ENCODE measurements around the gene AKAP7. TPM values are rescaled to one million over a fixed set of nuclear protein-coding genes. Genes with fewer than 3 reads are reported as not detected.
"Not testable (repeated sequence)": the region's sequence is repeated elsewhere in the genome, so short reads cannot be mapped to it uniquely, and the experiment has no call there.

The AKAP7 gene
- polyA plus RNA-seq, 1 donor: 53.1 TPM

DNA sequence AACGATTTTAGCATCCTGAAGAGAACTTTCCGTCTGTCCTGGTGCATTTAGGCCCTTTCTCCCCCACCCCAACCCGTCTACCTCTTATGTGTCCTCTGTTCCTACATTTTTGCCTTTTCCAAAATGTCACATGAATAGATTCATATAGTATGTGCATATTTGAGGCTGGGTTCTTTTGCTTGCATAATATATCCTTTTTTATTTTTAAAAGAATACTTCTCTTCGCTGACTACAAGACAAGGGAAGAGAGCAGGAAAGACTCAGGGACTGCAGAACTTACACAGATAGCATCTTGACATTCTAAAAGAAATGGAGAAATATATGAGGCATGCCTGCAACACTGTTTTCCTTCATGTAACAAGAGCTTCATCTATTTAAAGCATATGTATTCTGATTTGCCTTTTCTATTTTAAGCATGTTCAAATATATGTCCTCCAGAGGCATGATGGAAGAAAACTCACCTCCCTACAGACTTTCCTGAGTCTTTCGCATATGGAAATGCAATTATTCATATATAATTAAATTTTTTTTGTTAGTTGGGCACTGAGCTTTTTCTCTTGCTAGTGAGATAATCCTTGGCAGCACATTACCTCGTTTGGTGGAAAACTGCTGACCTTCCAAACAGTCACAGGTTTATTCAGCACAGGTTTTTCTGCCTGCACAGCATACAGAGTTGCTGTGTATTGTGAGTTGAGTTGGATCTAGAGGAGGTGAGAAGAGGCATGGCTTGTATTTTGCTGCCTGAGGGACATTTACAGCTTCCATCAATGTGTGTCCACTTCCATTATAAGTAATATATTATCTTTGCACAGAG, 170.0 kb downstream of the AKAP7 start:
- Histone ChIP-seq H3K4me1 (ENCODE audit: control insufficient read depth, insufficient read depth, low read length) (no peaks in the 10 kb centered on the region), H3K36me3 (ENCODE audit: control insufficient read depth, insufficient read depth, low read length) (no peaks in the 10 kb centered on the region), H3K4me3 (ENCODE audit: low read length) (no peak overlapping the region), H3K27ac (ENCODE audit: low read length) (no peak overlapping the region), H3K27me3 (ENCODE audit: control insufficient read depth, insufficient read depth, low read length) (no peaks in the 10 kb centered on the region), H3K9me3 (ENCODE audit: control insufficient read depth, low read depth, low read length) (peaks cover 3% of the 10 kb centered on the region)
- DNase-seq: no peak
- 100% methylated on average over 5 of the region's 6 CpGs for WGBS (ENCODE audit: insufficient coverage, low lambda C conversion rate)

DNA sequence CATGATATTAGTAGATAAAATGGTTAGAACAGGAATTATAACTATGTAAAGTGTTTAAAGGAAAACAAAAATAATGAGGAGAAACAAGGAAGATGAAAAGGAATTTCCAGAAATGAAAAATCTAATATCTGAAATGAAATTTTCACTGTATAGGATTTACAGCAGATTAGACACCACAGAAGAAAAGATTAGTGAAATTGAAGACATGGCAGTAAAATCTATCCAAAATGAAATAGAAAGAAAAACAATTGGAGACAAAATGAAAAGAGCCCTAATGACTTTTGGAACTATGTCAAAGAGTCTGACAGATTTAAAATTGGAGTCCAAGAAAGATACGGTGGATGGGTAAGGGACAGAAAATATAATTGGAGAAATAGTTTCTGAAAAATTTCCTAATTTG, 174.2 kb downstream of the AKAP7 start:
- Histone ChIP-seq H3K27me3 (ENCODE audit: control insufficient read depth, insufficient read depth, low read length) (no peaks in the 10 kb centered on the region), H3K36me3 (ENCODE audit: control insufficient read depth, insufficient read depth, low read length) (no peaks in the 10 kb centered on the region), H3K4me3 (ENCODE audit: low read length) (no peak overlapping the region), H3K9me3 (ENCODE audit: control insufficient read depth, low read depth, low read length) (peaks cover 5% of the 10 kb centered on the region), H3K4me1 (ENCODE audit: control insufficient read depth, insufficient read depth, low read length) (no peaks in the 10 kb centered on the region), H3K27ac (ENCODE audit: low read length) (no peak overlapping the region)
- 100% methylated on average over 1 of the region's 1 CpG for WGBS (ENCODE audit: insufficient coverage, low lambda C conversion rate)
- no peak for DNase-seq

DNA sequence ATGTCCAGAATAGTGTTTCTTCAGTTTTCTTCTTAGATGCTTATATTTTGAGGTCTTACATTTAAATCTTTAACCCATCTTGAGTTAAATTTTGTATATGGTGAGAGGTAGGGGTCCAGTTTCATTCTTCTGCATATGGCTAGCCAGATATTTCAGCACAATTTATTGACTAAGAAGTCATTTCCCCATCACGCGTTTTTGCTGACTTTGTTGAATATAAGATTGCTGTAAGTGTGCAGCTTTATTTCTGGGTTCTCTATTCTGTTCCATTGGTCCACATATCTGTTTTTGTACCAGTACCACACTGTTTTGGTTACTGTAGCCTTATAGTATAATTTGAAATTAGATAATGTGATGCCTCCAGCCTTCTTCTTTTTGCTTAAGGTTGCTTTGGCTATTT, 179.6 kb downstream of the AKAP7 start:
- Histone ChIP-seq H3K36me3 (ENCODE audit: control insufficient read depth, insufficient read depth, low read length) (no peaks in the 10 kb centered on the region), H3K4me3 (ENCODE audit: low read length) (no peak overlapping the region), H3K27ac (ENCODE audit: low read length) (no peak overlapping the region), H3K27me3 (ENCODE audit: control insufficient read depth, insufficient read depth, low read length) (no peaks in the 10 kb centered on the region), H3K4me1 (ENCODE audit: control insufficient read depth, insufficient read depth, low read length) (no peaks in the 10 kb centered on the region), H3K9me3 (ENCODE audit: control insufficient read depth, low read depth, low read length) (peaks cover 2% of the 10 kb centered on the region)
- WGBS (ENCODE audit: insufficient coverage, low lambda C conversion rate): 100% methylated on average over 2 of the region's 2 CpGs
- no peak for DNase-seq

DNA sequence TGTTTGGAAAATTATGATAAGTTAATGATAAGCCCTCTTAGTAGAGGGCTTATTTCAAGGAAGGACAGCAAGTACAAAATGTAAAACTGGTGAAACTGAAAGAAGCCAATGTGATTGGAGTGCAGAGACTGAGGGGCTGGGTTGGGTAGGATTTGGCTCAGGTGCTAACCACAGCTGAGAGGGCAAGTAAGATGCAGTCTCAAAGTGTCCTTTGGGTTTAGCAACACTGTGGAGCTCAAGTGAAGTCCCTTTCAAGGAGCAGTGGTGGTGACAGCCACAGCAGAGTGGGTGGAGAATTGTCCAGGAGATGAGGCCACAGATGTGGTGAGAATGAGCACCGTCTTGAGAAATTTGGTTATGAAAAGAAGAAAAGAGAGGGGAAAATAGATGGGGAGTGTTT, 181.4 kb downstream of the AKAP7 start:
- no peak overlapping the region for H3K27ac ChIP-seq (ENCODE audit: low read length)
- 100% methylated on average over 1 of the region's 1 CpG for WGBS (ENCODE audit: insufficient coverage, low lambda C conversion rate)
- H3K4me3 ChIP-seq (ENCODE audit: low read length): no peak overlapping the region

DNA sequence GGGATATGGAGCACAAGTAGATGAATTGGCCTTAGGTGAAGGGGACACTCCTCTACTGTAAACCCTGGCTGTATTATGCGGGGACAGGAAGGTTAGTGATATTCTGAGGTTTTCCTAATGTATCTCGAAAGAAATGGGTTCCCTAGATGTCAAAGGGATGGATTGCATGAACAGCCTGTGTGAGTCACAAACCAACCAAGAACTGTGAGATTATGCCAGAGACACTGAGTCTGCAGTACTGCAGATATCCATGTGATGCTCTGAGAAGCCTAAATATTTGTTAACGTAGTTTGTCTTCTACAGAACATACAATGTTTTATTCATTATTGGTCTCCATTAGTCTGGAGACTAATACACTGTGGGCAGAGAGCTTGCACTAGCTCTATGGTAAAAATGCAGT, 182.2 kb downstream of the AKAP7 start:
- Histone ChIP-seq H3K27me3 (ENCODE audit: control insufficient read depth, insufficient read depth, low read length) (no peaks in the 10 kb centered on the region), H3K9me3 (ENCODE audit: control insufficient read depth, low read depth, low read length) (peaks cover 2% of the 10 kb centered on the region), H3K36me3 (ENCODE audit: control insufficient read depth, insufficient read depth, low read length) (no peaks in the 10 kb centered on the region), H3K27ac (ENCODE audit: low read length) (no peak overlapping the region), H3K4me1 (ENCODE audit: control insufficient read depth, insufficient read depth, low read length) (no peaks in the 10 kb centered on the region), H3K4me3 (ENCODE audit: low read length) (no peak overlapping the region)
- no CpG with 5 or more reads among the region's 3 CpGs for WGBS (ENCODE audit: insufficient coverage, low lambda C conversion rate)
- no peak for DNase-seq

More for the DNA sequence above, 181.4 kb downstream of the AKAP7 start:
- Histone ChIP-seq H3K9me3 (ENCODE audit: control insufficient read depth, low read depth, low read length) (peaks cover 2% of the 10 kb centered on the region), H3K36me3 (ENCODE audit: control insufficient read depth, insufficient read depth, low read length) (no peaks in the 10 kb centered on the region), H3K27me3 (ENCODE audit: control insufficient read depth, insufficient read depth, low read length) (no peaks in the 10 kb centered on the region), H3K4me1 (ENCODE audit: control insufficient read depth, insufficient read depth, low read length) (no peaks in the 10 kb centered on the region)
- DNase-seq: no peak

DNA sequence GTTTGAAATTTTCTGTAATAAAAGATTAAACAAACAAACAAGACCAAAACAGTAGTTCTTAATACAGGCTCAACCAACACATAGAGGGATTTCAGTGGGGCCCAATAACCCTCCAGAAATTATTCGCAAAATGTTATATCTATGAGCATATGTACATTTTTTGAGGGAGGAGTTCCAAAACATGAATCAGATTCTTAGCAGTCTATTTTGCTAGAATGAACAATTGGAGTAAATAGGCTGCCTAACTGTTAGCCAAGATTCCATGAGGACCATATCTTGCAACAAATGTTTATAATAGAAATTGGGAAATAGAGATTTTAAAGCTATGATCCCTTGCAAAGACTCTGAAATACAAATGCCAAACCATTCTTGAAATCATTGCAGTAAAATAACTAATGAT, 186.3 kb downstream of the AKAP7 start:
- Histone ChIP-seq H3K36me3 (ENCODE audit: control insufficient read depth, insufficient read depth, low read length) (no peaks in the 10 kb centered on the region), H3K4me1 (ENCODE audit: control insufficient read depth, insufficient read depth, low read length) (no peaks in the 10 kb centered on the region), H3K27ac (ENCODE audit: low read length) (no peak overlapping the region), H3K27me3 (ENCODE audit: control insufficient read depth, insufficient read depth, low read length) (no peaks in the 10 kb centered on the region), H3K4me3 (ENCODE audit: low read length) (no peak overlapping the region), H3K9me3 (ENCODE audit: control insufficient read depth, low read depth, low read length) (no peaks in the 10 kb centered on the region)
- 100% methylated on average over 1 of the region's 1 CpG for WGBS (ENCODE audit: insufficient coverage, low lambda C conversion rate)
- DNase-seq: no peak

DNA sequence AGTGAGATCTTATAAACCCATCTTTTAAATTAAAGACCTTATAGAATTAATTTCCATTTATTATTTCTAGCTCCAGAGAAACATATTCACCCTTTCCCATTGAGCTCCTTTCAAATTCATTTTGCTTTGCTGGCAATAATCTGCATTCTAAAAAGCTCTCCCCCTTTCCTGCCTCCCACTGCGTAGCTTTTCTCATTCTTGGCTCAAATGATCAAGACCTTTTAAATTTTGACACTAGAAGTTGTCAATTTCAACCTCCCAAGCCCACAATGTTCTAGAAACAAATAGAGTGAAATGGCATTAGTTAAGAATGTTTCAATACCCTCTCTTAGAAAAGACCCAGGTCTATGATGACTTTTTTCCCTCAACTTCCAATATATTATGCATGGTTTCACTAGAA, 186.9 kb downstream of the AKAP7 start:
- Histone ChIP-seq H3K27ac (ENCODE audit: low read length) (no peak overlapping the region), H3K36me3 (ENCODE audit: control insufficient read depth, insufficient read depth, low read length) (no peaks in the 10 kb centered on the region), H3K4me3 (ENCODE audit: low read length) (no peak overlapping the region), H3K9me3 (ENCODE audit: control insufficient read depth, low read depth, low read length) (no peaks in the 10 kb centered on the region), H3K4me1 (ENCODE audit: control insufficient read depth, insufficient read depth, low read length) (no peaks in the 10 kb centered on the region), H3K27me3 (ENCODE audit: control insufficient read depth, insufficient read depth, low read length) (no peaks in the 10 kb centered on the region)
- 100% methylated on average over 1 of the region's 1 CpG for WGBS (ENCODE audit: insufficient coverage, low lambda C conversion rate)
- no peak for DNase-seq

DNA sequence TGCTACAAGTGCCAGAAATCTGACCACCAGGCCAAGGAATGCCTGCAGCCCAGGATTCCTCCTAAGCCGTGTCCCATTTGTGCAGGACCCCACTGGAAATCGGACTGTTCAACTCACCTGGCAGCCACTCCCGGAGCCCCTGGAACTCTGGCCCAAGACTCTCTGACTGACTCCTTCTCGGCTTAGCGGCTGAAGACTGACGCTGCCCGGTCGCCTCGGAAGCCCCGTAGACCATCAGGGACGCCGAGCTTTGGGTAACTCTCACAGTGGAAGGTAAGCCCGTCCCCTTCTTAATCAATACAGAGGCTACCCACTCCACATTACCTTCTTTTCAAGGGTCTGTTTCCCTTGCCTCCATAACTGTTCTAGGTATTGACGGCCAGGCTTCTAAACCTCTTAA, 190.4 kb downstream of the AKAP7 start:
- WGBS (ENCODE audit: insufficient coverage, low lambda C conversion rate): no CpG with 5 or more reads among the region's 14 CpGs
- H3K27ac ChIP-seq (ENCODE audit: low read length); H3K9me3 ChIP-seq (ENCODE audit: control insufficient read depth, low read depth, low read length); H3K36me3 ChIP-seq (ENCODE audit: control insufficient read depth, insufficient read depth, low read length); H3K4me1 ChIP-seq (ENCODE audit: control insufficient read depth, insufficient read depth, low read length); H3K27me3 ChIP-seq (ENCODE audit: control insufficient read depth, insufficient read depth, low read length); H3K4me3 ChIP-seq (ENCODE audit: low read length); DNase-seq: not testable (repeated sequence)

DNA sequence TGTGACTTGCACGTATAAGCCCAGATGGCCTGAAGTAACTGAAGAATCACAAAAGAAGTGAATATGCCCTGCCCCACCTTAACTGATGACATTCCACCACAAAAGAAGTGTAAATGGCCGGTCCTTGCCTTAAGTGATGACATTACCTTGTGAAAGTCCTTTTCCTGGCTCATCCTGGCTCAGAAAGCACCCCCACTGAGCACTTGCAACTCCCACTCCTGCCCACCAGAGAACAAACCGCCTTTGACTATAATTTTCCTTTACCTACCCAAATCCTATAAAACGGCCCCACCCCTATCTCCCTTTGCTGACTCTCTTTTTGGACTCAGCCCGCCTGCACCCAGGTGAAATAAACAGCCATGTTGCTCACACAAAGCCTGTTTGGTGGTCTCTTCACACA, 193.5 kb downstream of the AKAP7 start:
- WGBS (ENCODE audit: insufficient coverage, low lambda C conversion rate): no CpG with 5 or more reads among the region's 5 CpGs
- H3K36me3 ChIP-seq (ENCODE audit: control insufficient read depth, insufficient read depth, low read length); H3K27me3 ChIP-seq (ENCODE audit: control insufficient read depth, insufficient read depth, low read length); H3K9me3 ChIP-seq (ENCODE audit: control insufficient read depth, low read depth, low read length); H3K4me1 ChIP-seq (ENCODE audit: control insufficient read depth, insufficient read depth, low read length); DNase-seq; H3K4me3 ChIP-seq (ENCODE audit: low read length); H3K27ac ChIP-seq (ENCODE audit: low read length): not testable (repeated sequence)

DNA sequence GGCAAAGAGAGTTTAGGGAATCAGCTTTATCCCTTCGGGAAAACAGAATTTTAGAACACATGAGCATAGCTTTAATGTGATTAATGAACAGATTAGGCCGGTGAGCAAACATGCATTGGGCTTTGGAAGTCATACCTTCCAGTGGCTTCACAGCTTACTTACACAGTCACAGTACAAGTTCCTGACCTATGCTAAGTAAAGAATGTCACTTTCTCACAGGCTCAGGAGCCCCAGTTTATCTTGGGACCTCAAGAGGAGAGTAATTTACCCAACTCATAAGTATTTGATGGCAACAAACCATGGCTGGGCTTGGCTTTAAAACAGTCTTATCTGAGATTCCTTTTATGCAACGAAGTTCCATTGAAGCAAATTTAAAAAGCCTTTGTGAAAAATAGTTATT, 195.9 kb downstream of the AKAP7 start:
- no peaks in the 10 kb centered on the region for H3K4me1 ChIP-seq (ENCODE audit: control insufficient read depth, insufficient read depth, low read length)
- H3K36me3 ChIP-seq (ENCODE audit: control insufficient read depth, insufficient read depth, low read length): no peaks in the 10 kb centered on the region
- no peak overlapping the region for H3K27ac ChIP-seq (ENCODE audit: low read length)
- H3K27me3 ChIP-seq (ENCODE audit: control insufficient read depth, insufficient read depth, low read length): no peaks in the 10 kb centered on the region
- no peaks in the 10 kb centered on the region for H3K9me3 ChIP-seq (ENCODE audit: control insufficient read depth, low read depth, low read length)
- peak; percentile 3 to 37 for DNase-seq
- no peak overlapping the region for H3K4me3 ChIP-seq (ENCODE audit: low read length)
- 50% methylated on average over 1 of the region's 3 CpGs for WGBS (ENCODE audit: insufficient coverage, low lambda C conversion rate)

Data from large intestine (tissue), 3 donors.